ENCODE data around the gene ALDOB. TPM values are rescaled to one million over a fixed set of nuclear protein-coding genes. Genes with fewer than 3 reads are reported as not detected.
A peak's percentile ranks its signal among the peaks of the same experiment; 100 is the strongest.

Gene ALDOB
- total and polyA plus RNA-seq, 2 of the 8 experiments (the other 6 are each of a cell fraction or from before 2014, with no cell fraction given): not detected

- no peak overlapping the region for H2BK5ac ChIP-seq (ENCODE audit: low read depth, low read length)
- no peak overlapping the region for H3K23ac ChIP-seq (ENCODE audit: insufficient read length)
- H3K27ac ChIP-seq (ENCODE audit: low read depth, low read length): no peak overlapping the region
- peaks cover 4% of the 10 kb centered on the region in 2 experiments; a peak in 2 of 4 replicates for H3K9me3 ChIP-seq (ENCODE audit: insufficient read depth in 2 of 2, low read depth in 1 of 2, low read length in 1 of 2)
- no peak overlapping the region for H2BK20ac ChIP-seq (ENCODE audit: low read length)
- WGBS, 2 experiments (ENCODE audit: extremely low coverage in 1 of 2, insufficient coverage in 1 of 2, insufficient read length in 1 of 2, insufficient replicate concordance in 2 of 2, low coverage in 1 of 2, low lambda C conversion rate in 2 of 2, missing lambda C conversion rate in 1 of 2): 78% methylated on average over 5 of the region's 5 CpGs; no CpG with 5 or more reads in 1 of the 2 experiments
- ChIA-PET POLR2A (ENCODE audit: partially characterized antibody) (interaction anchor here (0.8 to 1.7 kb wide), 3 partner anchors 9 to 171 kb away, joined by 3 to 4 read pairs (median 3); no protein-coding TSS in a partner anchor), CTCF (ENCODE audit: partially characterized antibody) (interaction anchor here (0.6 to 2.0 kb wide), 3 partner anchors 12 to 93 kb away, joined by 3 to 6 read pairs (median 4); no protein-coding TSS in a partner anchor)
- H3K14ac ChIP-seq (ENCODE audit: insufficient read length): no peak overlapping the region
- no peak overlapping the region for H4K5ac ChIP-seq (ENCODE audit: insufficient read length, low read depth, low read length)
- peak overlapping the region; percentile 64 to 65; a peak in 1 of 4 replicates for H3K4me2 ChIP-seq (ENCODE audit: insufficient read depth in 1 of 2, low read depth in 2 of 2, low read length in 2 of 2)
- H3K4ac ChIP-seq (replicated peaks; ENCODE audit: insufficient read length, low read depth, low read length): no peak overlapping the region
- H2BK15ac ChIP-seq (ENCODE audit: low read length): no peak overlapping the region
- H2BK120ac ChIP-seq (replicated peaks; ENCODE audit: low read depth, low read length): no peak overlapping the region
- no peak overlapping the region for H2AK5ac ChIP-seq (ENCODE audit: low read depth, low read length)
- peak overlapping the region in 1 of 4 experiments; percentile 10; a peak in 1 of 7 replicates for H3K9ac ChIP-seq (replicated peaks in 1 of 4; ENCODE audit: extremely low read depth in 1 of 4, low read depth in 3 of 4, low read length in 3 of 4)
- H3K18ac ChIP-seq (ENCODE audit: extremely low read depth, low read length): no peak overlapping the region
- no peak for DNase-seq (ENCODE audit: low read depth in 1 of 2, low spot score in 2 of 2)
- H3K79me2 ChIP-seq (ENCODE audit: control insufficient read depth in 1 of 2, insufficient read depth in 2 of 2, low read length in 2 of 2): peaks cover 12 to 44% of the 10 kb centered on the region in 2 experiments
- H2BK12ac ChIP-seq (ENCODE audit: low read depth, low read length): no peak overlapping the region
- peaks cover 2 to 51% (median 33%) of the 10 kb centered on the region in 4 experiments for H3K36me3 ChIP-seq (ENCODE audit: control insufficient read depth in 2 of 4, insufficient read depth in 4 of 4, low read length in 3 of 4)
- H2AFZ ChIP-seq (ENCODE audit: low read length): no peak overlapping the region
- H4K91ac ChIP-seq (replicated peaks; ENCODE audit: insufficient read length, low read length): no peak overlapping the region
- peaks cover 0 to 4% (median 3%) of the 10 kb centered on the region in 4 experiments; a peak in 3 of 7 replicates for H3K4me1 ChIP-seq (replicated peaks in 1 of 4; ENCODE audit: control insufficient read depth in 3 of 4, insufficient read depth in 4 of 4, low read length in 3 of 4)
- no peaks in the 10 kb centered on the region; the same call in 1 of the 2 replicates for H3K23me2 ChIP-seq (ENCODE audit: low read depth, low read length)
- peak overlapping the region in 1 of 4 experiments; percentile 85; a peak in 2 of 8 replicates for H3K4me3 ChIP-seq (ENCODE audit: extremely low read depth in 1 of 4, insufficient read depth in 2 of 4, low read depth in 3 of 4, low read length in 4 of 4)
- no peak overlapping the region for H3K56ac ChIP-seq (replicated peaks; ENCODE audit: insufficient read length, low read depth, low read length)
- H4K8ac ChIP-seq (ENCODE audit: extremely low read depth, insufficient read depth, low read length): no peak overlapping the region
- no peaks in the 10 kb centered on the region for H3K27me3 ChIP-seq (replicated peaks in 1 of 4; ENCODE audit: control insufficient read depth in 3 of 4, extremely low read depth in 1 of 4, insufficient read depth in 3 of 4, low read length in 3 of 4)
- H4K20me1 ChIP-seq (replicated peaks in 1 of 2; ENCODE audit: control insufficient read depth in 1 of 2, insufficient read depth in 2 of 2, low read length in 2 of 2): no peaks in the 10 kb centered on the region
- H3K79me1 ChIP-seq (ENCODE audit: low read depth, low read length): peaks cover 2% of the 10 kb centered on the region; the same call in 1 of the 2 replicates
- FAIRE-seq: no peak
- TF ChIP-seq SRF (IDR thresholded peaks at IDR 0.05; ENCODE audit: low read depth, low read length): no peak
- TF ChIP-seq SIN3A (conservative IDR thresholded peaks at IDR 0.05 in 1 of 2, IDR thresholded peaks at IDR 0.05 in 1 of 2; ENCODE audit: low read depth in 1 of 2, low read length in 2 of 2): no peak
- TF ChIP-seq EZH2 (IDR thresholded peaks at IDR 0.05; ENCODE audit: low read depth, low read length, severe bottlenecking): no peak
- TF ChIP-seq GTF2F1 (IDR thresholded peaks at IDR 0.05; ENCODE audit: borderline replicate concordance, low read depth, low read length): no peak
- TF ChIP-seq ATF2 (IDR thresholded peaks at IDR 0.05; ENCODE audit: low read length): no peak
- no peak for TF ChIP-seq HDAC6 (IDR thresholded peaks at IDR 0.05; ENCODE audit: low read depth, low read length)
- no peak for TF ChIP-seq JUND (IDR thresholded peaks at IDR 0.05; ENCODE audit: low read length)
- TF ChIP-seq EGR1 (IDR thresholded peaks at IDR 0.05; ENCODE audit: borderline replicate concordance, low read depth, low read length): no peak
- no peak for TF ChIP-seq KDM5A (IDR thresholded peaks at IDR 0.05; ENCODE audit: low read length)
- TF ChIP-seq MAFK (IDR thresholded peaks at IDR 0.05; ENCODE audit: low read depth, low read length): no peak
- TF ChIP-seq SIRT6 (IDR thresholded peaks at IDR 0.05; ENCODE audit: low read length): no peak
Observed at GRCh38 chr9:101400120-101400519, 35.5 kb downstream of the ALDOB start.
